HepG2 (cell line): Measurements from ENCODE around the gene APOL4.

Source experiments
- CBX5 ChIP-seq: sonication (generic); formaldehyde crosslinking; IDR thresholded peaks from 2 replicates; pipeline ENCODE4 v1.4.0; 2020; ENCODE audit warnings: missing genetic modification reagents, borderline replicate concordance
- CTCF ChIP-seq: sonication (generic); formaldehyde crosslinking; IDR thresholded peaks from 2 replicates; pipeline ENCODE4 v1.5.0; 2020; ENCODE audit warnings: mild to moderate bottlenecking, missing genetic modification reagents, moderate library complexity
- EP300 ChIP-seq, 3 experiments: sonication (generic) in 1 of 3; formaldehyde crosslinking in 1 of 3; IDR thresholded peaks; 2 replicates each; pipeline versions ENCODE4 v1.5.1 to v1.6.1; 2011 to 2020; ENCODE audit warnings: low read depth in 2 of 3, low read length in 2 of 3, borderline replicate concordance in 1 of 3, improper control_type of control experiment in 1 of 3, mild to moderate bottlenecking in 1 of 3, missing genetic modification reagents in 1 of 3, moderate library complexity in 1 of 3
- ETV6 ChIP-seq: sonication (generic); formaldehyde crosslinking; conservative IDR thresholded peaks from 2 replicates; pipeline ENCODE4 v1.4.0; 2020; ENCODE audit warnings: missing genetic modification reagents
- FOXP1 ChIP-seq, 2 experiments: fragments of 450-650 bp in 1 of 2; IDR thresholded peaks; 2 replicates each; pipeline ENCODE4 v1.6.1; 2017 to 2018; ENCODE audit warnings: antibody characterized with exemption in 1 of 2
- MIER3 ChIP-seq: IDR thresholded peaks from 2 replicates; pipeline ENCODE4 v1.6.1; 2016; ENCODE audit warnings: missing compliant biosample characterization, borderline replicate concordance
- PHF21A ChIP-seq: sonication (generic); formaldehyde crosslinking; IDR thresholded peaks from 2 replicates; pipeline ENCODE4 v1.5.0; 2020; ENCODE audit warnings: mild to moderate bottlenecking, missing genetic modification reagents
- POLR2A ChIP-seq, 2 experiments: IDR thresholded peaks; 2 replicates each; pipeline ENCODE4 v1.6.1; 2011; ENCODE audit warnings: low read depth in 2 of 2, low read length in 2 of 2, mild to moderate bottlenecking in 1 of 2, moderate library complexity in 1 of 2; ENCODE audit not compliant: insufficient read depth in 1 of 2
- SETDB1 ChIP-seq: sonication (generic); formaldehyde crosslinking; IDR thresholded peaks from 2 replicates; pipeline ENCODE4 v1.5.1; 2020; ENCODE audit warnings: missing genetic modification reagents, mild to moderate bottlenecking, borderline replicate concordance
- ZBTB21 ChIP-seq: sonication (generic); formaldehyde crosslinking; IDR thresholded peaks from 2 replicates; pipeline ENCODE4 v1.4.0; 2020; ENCODE audit warnings: missing genetic modification reagents
- ZMAT5 ChIP-seq: sonication (generic); formaldehyde crosslinking; IDR thresholded peaks from 2 replicates; pipeline ENCODE4 v1.5.0; 2020; ENCODE audit warnings: mild to moderate bottlenecking, low read depth, missing genetic modification reagents, borderline replicate concordance

GRCh38 chr22:36243986-36244385 lies 42.4 kb upstream of the APOL4 start:
- TF ChIP-seq POLR2A (IDR thresholded peaks at IDR 0.05; ENCODE audit: insufficient read depth in 1 of 2, low read depth in 2 of 2, low read length in 2 of 2) (no peak), SETDB1 (CRISPR knock-in tag) (no peak), CTCF (CRISPR knock-in tag) (no peak), PHF21A (CRISPR knock-in tag) (no peak), ZMAT5 (CRISPR knock-in tag) (no peak), ZBTB21 (CRISPR knock-in tag) (no peak), ETV6 (CRISPR knock-in tag) (no peak), CBX5 (CRISPR knock-in tag) (no peak), EP300 (IDR thresholded peaks at IDR 0.05; ENCODE audit: low read depth in 2 of 2, low read length in 2 of 2) (no peak), EP300 (CRISPR knock-in tag; IDR thresholded peaks at IDR 0.05; ENCODE audit: borderline replicate concordance) (no peak), FOXP1 (IDR thresholded peaks at IDR 0.05) (no peak), FOXP1 (CRISPR knock-in tag; IDR thresholded peaks at IDR 0.05) (no peak), MIER3 (CRISPR knock-in tag) (no peak)
